HG02840 (cell line): Measurements from ENCODE around the gene STAU1.
"Not testable (repeated sequence)": the region's sequence is repeated elsewhere in the genome, so short reads cannot be mapped to it uniquely, and the experiment has no call there.

ENCODE experiments used
- ATAC-seq: cut with Tn5 transposase; IDR thresholded peaks from one replicate; pipeline ENCODE4 v1.9.1; 2021; ENCODE audit warnings: mild to moderate bottlenecking, moderate library complexity, moderate number of reproducible peaks; ENCODE audit not compliant: unreplicated experiment, low FRiP score

Gene STAU1

GRCh38 chr20:49207076-49207475 is 18.9 kb upstream of the STAU1 start:
- ATAC-seq = no peak

GRCh38 chr20:49203746-49204145 is 15.6 kb upstream of the STAU1 start:
- ATAC-seq = no peak

- ATAC-seq = no peak
Measured at GRCh38 chr20:49203011-49203410, 14.9 kb upstream of the STAU1 start.

GRCh38 chr20:49199729-49200293 is 11.7 kb upstream of the STAU1 start:
- no peak for ATAC-seq

- ATAC-seq = not testable (repeated sequence)
Measured at GRCh38 chr20:49192944-49193518, 4.9 kb upstream of the STAU1 start.

GRCh38 chr20:49187330-49187850 is 744 bp downstream of the STAU1 start:
- ATAC-seq = no peak

- no peak for ATAC-seq
Measured at GRCh38 chr20:49186535-49187329, 1.4 kb downstream of the STAU1 start.

GRCh38 chr20:49185071-49185761 is 2.9 kb downstream of the STAU1 start:
- no peak for ATAC-seq

- ATAC-seq = no peak
Measured at GRCh38 chr20:49184691-49185070, 3.5 kb downstream of the STAU1 start.

- not testable (repeated sequence) for ATAC-seq
Measured at GRCh38 chr20:49184084-49184501, 4.0 kb downstream of the STAU1 start.

GRCh38 chr20:49183444-49183843 is 4.7 kb downstream of the STAU1 start:
- ATAC-seq = no peak

GRCh38 chr20:49181265-49181877 is 6.8 kb downstream of the STAU1 start:
- no peak for ATAC-seq

- no peak for ATAC-seq
Measured at GRCh38 chr20:49179368-49180277, 8.5 kb downstream of the STAU1 start.

- no peak for ATAC-seq
Measured at GRCh38 chr20:49174183-49174582, 14.0 kb downstream of the STAU1 start.

- no peak for ATAC-seq
Measured at GRCh38 chr20:49172413-49172812, 15.7 kb downstream of the STAU1 start.

GRCh38 chr20:49171909-49172308 is 16.2 kb downstream of the STAU1 start:
- no peak for ATAC-seq

- no peak for ATAC-seq
Measured at GRCh38 chr20:49170714-49171113, 17.4 kb downstream of the STAU1 start.

GRCh38 chr20:49169547-49169946 is 18.6 kb downstream of the STAU1 start:
- no peak for ATAC-seq

- not testable (repeated sequence) for ATAC-seq
Measured at GRCh38 chr20:49168864-49169263, 19.3 kb downstream of the STAU1 start.
